Upper lobe of right lung (tissue), 1 donor: ENCODE results near the gene KCTD13. TPM values are rescaled to one million over a fixed set of nuclear protein-coding genes. Genes with fewer than 3 reads are reported as not detected.

Experiments used
- ATAC-seq: fragments of 200-7000 bp; cut with Tn5 transposase; one replicate; pipeline ENCODE4 v1.9.1; 2020; ENCODE audit warnings: mild to moderate bottlenecking, moderate library complexity
- DNase-seq: peaks from one replicate; pipeline ENCODE4 v3.0.0-alpha.2; 2020
- H3K27ac ChIP-seq: fragments of 200-600 bp; one replicate; pipeline ENCODE4 v1.8.0; 2022
- H3K27me3 ChIP-seq: fragments of 200-600 bp; one replicate; pipeline ENCODE4 v1.8.0; 2022; ENCODE audit warnings: mild to moderate bottlenecking
- H3K36me3 ChIP-seq: fragments of 200-600 bp; one replicate; pipeline ENCODE4 v1.8.0; 2022
- H3K4me1 ChIP-seq: fragments of 200-600 bp; one replicate; pipeline ENCODE4 v1.8.0; 2022
- H3K4me3 ChIP-seq: fragments of 200-600 bp; one replicate; pipeline ENCODE4 v1.8.0; 2022; ENCODE audit warnings: mild to moderate bottlenecking
- H3K9me3 ChIP-seq: fragments of 200-600 bp; one replicate; pipeline ENCODE4 v1.8.0; 2022
- CTCF ChIP-seq: fragments of 200-600 bp; IDR thresholded peaks from one replicate; pipeline ENCODE4 v1.8.0; 2022; ENCODE audit warnings: antibody characterized with exemption
- intact Hi-C: fragments of 100-400 bp; cut with DNase I; formaldehyde crosslinking; loops from one replicate; pipeline ENCODE4 v1.11.0; 2022
- total RNA-seq: library from RNA; stranded (reverse); fragmentation: NEBNext Ultra II Directional; extraction: Animal tissue kit (Norgen Biotek cat#: 25700); gene quantifications from one replicate; pipeline ENCODE4 v1.2.1, GENCODE V29; 2021
- donor health status: DM: no; HTN: yes; CAD: no; lungs with severe emphysema.

Gene KCTD13
- total RNA-seq, 1 donor from 2014 or later: 23.5 TPM

GRCh38 chr16:29927070-29927905 lies 1.3 kb upstream of the KCTD13 start:
- no peak for TF ChIP-seq CTCF
- Histone ChIP-seq H3K4me1 (peaks cover 20% of the 10 kb centered on the region), H3K4me3 (peak overlapping the region; percentile 97), H3K9me3 (no peaks in the 10 kb centered on the region), H3K27ac (peak overlapping the region; percentile 90), H3K27me3 (no peaks in the 10 kb centered on the region), H3K36me3 (peaks cover 9% of the 10 kb centered on the region)
- DNase-seq: peak; percentile 9
- intact Hi-C loops: loop anchor here (10.0 kb wide), 1 partner anchor 68 kb away; the partner anchor contains the start of genes HIRIP3 and INO80E
- ATAC-seq: no peak

GRCh38 chr16:29926711-29927052 lies 656 bp upstream of the KCTD13 start:
- ATAC-seq: peak; percentile 18
- no peak for DNase-seq

GRCh38 chr16:29925105-29925756 lies 795 bp downstream of the KCTD13 start:
- TF ChIP-seq CTCF: no peak
- H3K4me3 ChIP-seq: peak overlapping the region; percentile 97
- no peak for ATAC-seq
- intact Hi-C loops: loop anchor here (10.0 kb wide), 1 partner anchor 70 kb away; the partner anchor contains the start of genes HIRIP3 and INO80E
- peaks cover 28% of the 10 kb centered on the region for H3K36me3 ChIP-seq
- peak overlapping the region; percentile 90 for H3K27ac ChIP-seq
- no peaks in the 10 kb centered on the region for H3K27me3 ChIP-seq
- H3K9me3 ChIP-seq: no peaks in the 10 kb centered on the region
- DNase-seq: peak; percentile 41
- H3K4me1 ChIP-seq: peaks cover 20% of the 10 kb centered on the region

More at GRCh38 chr16:29926711-29927052, 656 bp upstream of the KCTD13 start:
- no peak for TF ChIP-seq CTCF
- H3K4me1 ChIP-seq: peaks cover 20% of the 10 kb centered on the region
- H3K9me3 ChIP-seq: no peaks in the 10 kb centered on the region
- H3K27me3 ChIP-seq: no peaks in the 10 kb centered on the region
- H3K27ac ChIP-seq: peak overlapping the region; percentile 90
- peaks cover 14% of the 10 kb centered on the region for H3K36me3 ChIP-seq
- peak overlapping the region; percentile 97 for H3K4me3 ChIP-seq
- intact Hi-C loops: loop anchor here (10.0 kb wide), 1 partner anchor 68 kb away; the partner anchor contains the start of genes HIRIP3 and INO80E

GRCh38 chr16:29922986-29923501 lies 3.0 kb downstream of the KCTD13 start:
- intact Hi-C loops: loop anchor here (10.0 kb wide), 1 partner anchor 72 kb away; the partner anchor contains the start of genes HIRIP3 and INO80E
- ATAC-seq (no peak), DNase-seq (peak; percentile 27)
- no peaks in the 10 kb centered on the region for H3K27me3 ChIP-seq
- no peak overlapping the region for H3K27ac ChIP-seq
- H3K4me3 ChIP-seq: no peak overlapping the region
- H3K9me3 ChIP-seq: no peaks in the 10 kb centered on the region
- TF ChIP-seq CTCF: no peak
- H3K4me1 ChIP-seq: peaks cover 20% of the 10 kb centered on the region
- peaks cover 48% of the 10 kb centered on the region for H3K36me3 ChIP-seq

- Histone ChIP-seq H3K27me3 (no peaks in the 10 kb centered on the region), H3K4me3 (no peak overlapping the region), H3K9me3 (no peaks in the 10 kb centered on the region), H3K4me1 (peaks cover 20% of the 10 kb centered on the region), H3K36me3 (peaks cover 48% of the 10 kb centered on the region), H3K27ac (no peak overlapping the region)
- ATAC-seq: no peak
- DNase-seq: peak; percentile 12
- intact Hi-C loops: loop anchor here (10.0 kb wide), 1 partner anchor 72 kb away; the partner anchor contains the start of genes HIRIP3 and INO80E
- TF ChIP-seq CTCF: no peak
Observed at GRCh38 chr16:29922326-29922725, 3.7 kb downstream of the KCTD13 start.
